Muscle of back (tissue), 11 donors: ENCODE results near the gene ROR2. TPM values are rescaled to one million over a fixed set of nuclear protein-coding genes. Genes with fewer than 3 reads are reported as not detected.

ENCODE experiments used
- DNase-seq, 3 donors: peaks; one replicate each; pipeline versions ENCODE4 v3.0.0 to v3.0.0-alpha.2; 2013
- polyA plus RNA-seq, 10 donors: library from polyadenylated mRNA; unstranded; fragments of 120-200 nt; gene quantifications; one replicate each; pipeline ENCODE4 v1.2.1, GENCODE V29; 2013; ENCODE audit not compliant: insufficient read length in 10 of 10

Gene ROR2
- polyA plus RNA-seq, 10 donors: 1.9 to 12.8 (median 2.8) TPM

DNA sequence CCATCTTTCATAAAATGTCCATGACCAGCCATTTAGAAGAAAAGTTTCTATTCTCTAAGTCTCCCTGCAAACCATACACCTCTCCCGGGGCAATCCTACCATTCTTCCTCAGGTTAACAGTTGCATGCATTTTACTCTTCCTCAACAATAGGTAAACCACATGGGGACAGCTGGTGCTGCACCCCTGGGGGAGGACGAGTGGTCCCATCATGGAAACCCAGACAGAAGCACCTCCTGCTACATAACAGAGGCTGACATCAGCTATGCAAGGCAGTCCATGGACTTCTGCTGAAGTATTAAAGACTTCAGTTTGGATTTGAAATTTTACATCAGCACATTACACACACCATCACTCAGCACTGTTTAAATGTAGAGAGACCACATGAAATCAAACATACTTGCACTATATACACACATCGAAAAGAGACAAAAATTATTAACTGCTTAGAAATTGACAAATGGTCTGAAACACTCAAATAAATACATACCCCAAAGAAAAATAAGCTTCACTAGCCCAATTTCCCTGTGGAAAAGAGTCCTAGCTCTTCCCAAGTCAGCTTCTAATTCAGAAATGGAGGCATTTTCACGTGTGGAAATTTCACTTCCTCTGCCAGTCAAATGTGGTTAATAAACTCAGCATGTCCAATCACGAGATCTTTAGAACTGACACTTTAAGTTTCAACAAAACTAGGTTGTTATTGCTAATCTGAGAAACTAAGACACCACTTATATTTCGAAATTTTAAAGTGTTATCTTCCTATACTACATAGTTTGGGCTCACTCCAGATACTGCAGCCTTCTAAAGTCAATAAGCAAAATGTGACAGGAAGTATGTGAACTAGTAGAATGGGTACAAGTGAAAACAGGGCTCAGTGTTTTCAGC, 173.4 kb downstream of the ROR2 start:
- no peak for DNase-seq

GRCh38 chr9:91775708-91776028, 174.4 kb downstream of the ROR2 start:
- no peak for DNase-seq

DNA sequence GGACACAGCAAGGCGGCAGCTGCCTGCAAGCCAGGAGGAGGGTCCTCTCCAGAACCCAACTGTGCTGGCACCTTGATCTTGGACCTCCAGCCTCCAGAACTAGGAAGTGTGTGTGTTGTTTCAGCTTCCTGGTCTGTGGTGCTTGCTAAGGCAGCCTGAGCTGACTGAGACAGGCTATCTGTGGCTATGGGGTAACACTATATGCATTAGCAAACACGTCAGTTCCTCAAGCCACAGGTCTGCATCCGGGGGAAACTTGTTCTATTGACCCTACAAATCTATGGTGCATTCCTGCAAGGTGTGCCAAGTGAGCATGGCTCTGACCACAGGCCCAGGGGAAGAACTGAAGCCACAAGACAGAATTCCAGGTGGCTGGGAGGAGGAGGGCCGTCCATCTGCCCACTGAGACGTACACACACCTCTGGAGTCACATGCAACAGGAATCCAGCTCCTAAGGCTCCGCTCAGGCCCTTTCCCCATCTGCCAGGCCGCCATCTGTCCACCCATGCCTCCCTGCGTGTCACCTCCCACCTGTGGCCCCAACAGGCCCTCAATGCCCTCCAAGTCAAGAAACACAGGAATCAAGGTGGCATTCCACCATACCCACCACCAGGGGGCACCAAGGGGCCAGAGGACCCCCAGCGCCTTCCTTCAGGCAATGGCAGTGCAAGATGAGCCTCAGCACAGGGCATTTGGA, 174.9 kb downstream of the ROR2 start:
- peak in 2 of 3 donors; percentile 67 to 78 for DNase-seq

GRCh38 chr9:91773156-91773555, 176.9 kb downstream of the ROR2 start:
- no peak for DNase-seq

DNA sequence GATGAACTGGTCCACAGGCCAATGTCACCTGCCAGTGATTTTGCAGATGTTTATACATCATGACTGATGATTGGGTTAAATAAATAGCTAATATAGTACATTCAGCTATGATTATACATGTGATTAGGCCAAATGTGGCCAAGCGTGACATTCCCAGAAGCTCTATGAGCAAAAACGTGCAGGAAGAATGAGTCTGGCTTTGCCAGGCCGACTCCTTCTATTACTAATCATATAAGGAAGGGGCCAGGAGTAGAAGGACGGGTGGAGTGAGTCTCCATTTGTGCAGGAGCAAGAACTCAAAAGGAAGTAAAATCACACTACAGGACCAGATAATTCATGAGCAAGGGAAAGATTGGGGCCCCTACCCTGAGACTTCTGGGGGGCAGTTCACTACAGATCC, 178.2 kb downstream of the ROR2 start:
- DNase-seq: no peak

DNA sequence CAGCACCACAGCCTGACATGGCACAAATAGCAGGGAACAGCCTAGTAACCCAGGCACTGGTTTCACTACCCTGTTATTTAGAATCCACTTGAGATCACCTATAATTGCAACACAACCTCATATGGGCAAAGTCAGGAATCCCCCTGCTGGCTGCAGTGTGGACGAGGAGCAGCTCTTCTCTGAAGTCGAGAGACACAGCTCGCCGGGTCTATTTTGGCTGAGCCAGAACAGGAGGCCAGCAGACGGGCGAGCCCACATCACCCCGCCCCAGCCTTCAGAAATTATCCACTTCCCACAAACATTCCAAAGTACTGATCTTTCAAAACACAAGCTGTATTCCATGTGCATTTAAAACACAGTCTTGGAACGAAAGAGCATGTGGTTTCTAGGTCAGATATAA, 179.0 kb downstream of the ROR2 start:
- peak; percentile 46 to 87 (median 72) for DNase-seq

DNA sequence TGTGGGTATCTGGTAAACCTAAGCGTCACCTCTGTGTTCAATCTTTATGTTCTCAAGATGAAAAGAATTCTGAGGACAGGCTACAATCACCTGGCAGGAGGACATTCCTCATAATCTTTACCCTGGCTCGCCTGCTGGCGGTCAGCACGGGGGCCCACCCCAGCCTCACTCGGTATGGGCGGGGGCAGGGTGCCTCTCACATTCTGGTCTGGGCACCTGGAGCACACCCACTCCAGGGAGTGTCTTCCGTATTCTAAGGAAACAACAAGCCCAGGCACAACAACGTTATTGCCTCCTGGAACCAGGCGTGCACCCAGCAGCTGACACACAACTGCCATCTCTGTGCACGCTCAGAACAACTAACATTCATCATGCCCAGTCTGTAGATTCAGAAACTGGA, 179.8 kb downstream of the ROR2 start:
- DNase-seq: no peak

- no peak for DNase-seq
Measured at GRCh38 chr9:91768977-91769916, 180.8 kb downstream of the ROR2 start.

GRCh38 chr9:91768507-91768906, 181.5 kb downstream of the ROR2 start:
- DNase-seq: no peak

DNA sequence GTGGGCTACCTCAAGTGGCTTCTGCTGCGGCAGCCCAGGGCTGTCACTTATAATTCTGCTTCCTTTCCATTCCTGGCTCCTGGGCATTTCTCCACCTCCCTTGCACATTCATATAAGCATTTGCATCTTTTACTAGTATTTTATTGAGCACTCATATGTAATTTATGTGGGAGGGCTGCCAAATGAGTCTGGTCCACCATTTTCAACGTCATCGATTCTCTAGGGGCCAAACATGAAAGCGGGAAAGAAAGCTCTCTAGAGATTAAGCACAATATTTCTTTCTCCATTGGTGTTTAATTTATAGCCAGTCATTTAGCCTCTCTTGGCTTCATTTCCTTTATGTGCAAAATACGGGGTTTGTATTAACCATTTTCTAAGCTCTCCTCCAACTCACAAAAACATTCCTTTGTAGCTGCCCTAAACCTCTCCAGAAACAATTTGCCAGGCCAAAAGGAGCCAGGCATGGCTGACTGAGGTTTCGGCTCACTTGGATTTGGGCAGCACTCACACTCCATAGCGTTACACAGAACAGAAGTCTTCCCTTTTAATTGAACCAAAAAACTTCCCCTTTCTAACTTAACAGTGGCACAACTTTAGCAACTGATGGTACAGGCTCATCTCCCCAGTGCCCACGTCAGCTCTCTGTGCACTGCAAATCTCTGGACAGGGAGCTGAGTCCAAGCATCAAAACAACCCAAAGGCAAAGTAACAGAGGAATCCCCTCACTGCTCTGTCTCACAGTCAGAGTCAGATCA, 183.5 kb downstream of the ROR2 start:
- DNase-seq: peak in 1 of 3 donors; percentile 39

DNA sequence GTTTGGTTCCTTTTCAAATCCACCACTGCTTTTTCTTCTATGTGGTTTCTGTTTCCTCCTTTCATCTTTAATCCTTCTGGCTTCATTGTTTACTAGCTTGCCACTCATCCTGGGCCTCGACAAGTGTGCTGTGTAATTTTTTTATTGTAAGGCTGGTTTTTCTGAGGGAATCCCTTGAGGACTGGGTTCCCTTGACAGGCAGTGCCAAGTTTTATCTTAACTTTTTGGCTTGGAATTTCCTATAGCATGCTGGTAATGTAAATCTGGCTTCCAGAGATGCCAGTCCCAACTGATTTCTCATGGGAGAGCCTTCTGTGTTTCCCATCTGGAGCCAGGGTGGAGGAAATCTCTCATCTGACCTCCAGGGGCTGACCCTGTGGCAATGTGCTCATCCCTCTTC, 184.7 kb downstream of the ROR2 start:
- no peak for DNase-seq

DNA sequence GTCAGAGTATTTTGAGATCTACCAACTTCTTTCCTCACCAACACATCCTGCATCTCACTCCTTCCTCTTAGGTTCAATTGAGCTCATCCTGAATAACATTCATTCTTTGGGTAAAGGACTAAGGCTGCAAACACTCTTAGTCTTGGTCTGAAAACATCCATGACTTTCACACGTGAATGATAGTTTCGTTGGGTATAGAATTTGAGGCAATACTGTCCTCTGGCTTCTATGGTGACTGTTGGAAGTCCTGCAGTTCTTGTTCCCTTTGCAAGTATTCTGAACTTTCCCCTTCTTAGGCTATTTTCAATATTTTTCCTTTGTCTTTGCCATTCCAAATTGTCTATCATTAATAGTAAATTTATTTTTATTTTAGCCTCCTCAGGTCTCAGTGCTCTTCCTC, 185.4 kb downstream of the ROR2 start:
- DNase-seq: no peak

- no peak for DNase-seq
Measured at GRCh38 chr9:91761362-91761761, 188.7 kb downstream of the ROR2 start.

GRCh38 chr9:91760906-91761305, 189.1 kb downstream of the ROR2 start:
- DNase-seq: no peak

GRCh38 chr9:91758491-91758981, 191.5 kb downstream of the ROR2 start:
- no peak for DNase-seq

DNA sequence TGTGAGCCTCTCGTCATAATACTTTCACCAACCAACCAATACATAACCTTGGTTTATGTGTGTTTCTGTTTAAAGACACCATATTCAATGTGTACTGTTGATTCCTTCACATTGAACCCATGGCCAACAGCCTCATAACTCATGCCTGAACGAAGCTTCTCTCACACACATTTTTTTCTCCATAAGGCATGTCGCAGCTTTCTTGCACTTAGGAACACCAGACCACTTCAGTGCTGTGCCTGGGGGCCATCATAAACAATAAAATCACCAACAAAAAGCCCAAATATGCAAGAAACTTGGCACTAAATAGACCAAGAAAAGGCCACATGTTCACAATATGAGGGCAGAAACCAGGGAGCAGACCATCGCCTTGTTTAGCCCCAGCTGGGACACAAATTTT, 192.2 kb downstream of the ROR2 start:
- DNase-seq: no peak

DNA sequence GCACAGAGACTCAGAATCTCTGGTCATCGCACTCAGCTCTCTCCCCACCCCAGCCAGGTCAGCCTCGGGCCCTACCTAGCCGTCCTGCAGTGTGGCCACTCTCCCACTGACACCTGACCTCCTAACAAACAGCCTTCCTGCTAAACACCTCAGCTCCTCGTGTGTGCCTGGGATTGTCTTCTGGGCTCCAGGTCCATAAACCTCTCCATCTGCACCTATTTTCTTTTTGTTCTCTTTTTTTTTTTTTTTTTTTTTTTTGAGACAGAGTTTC, 193.6 kb downstream of the ROR2 start:
- DNase-seq: no peak

DNA sequence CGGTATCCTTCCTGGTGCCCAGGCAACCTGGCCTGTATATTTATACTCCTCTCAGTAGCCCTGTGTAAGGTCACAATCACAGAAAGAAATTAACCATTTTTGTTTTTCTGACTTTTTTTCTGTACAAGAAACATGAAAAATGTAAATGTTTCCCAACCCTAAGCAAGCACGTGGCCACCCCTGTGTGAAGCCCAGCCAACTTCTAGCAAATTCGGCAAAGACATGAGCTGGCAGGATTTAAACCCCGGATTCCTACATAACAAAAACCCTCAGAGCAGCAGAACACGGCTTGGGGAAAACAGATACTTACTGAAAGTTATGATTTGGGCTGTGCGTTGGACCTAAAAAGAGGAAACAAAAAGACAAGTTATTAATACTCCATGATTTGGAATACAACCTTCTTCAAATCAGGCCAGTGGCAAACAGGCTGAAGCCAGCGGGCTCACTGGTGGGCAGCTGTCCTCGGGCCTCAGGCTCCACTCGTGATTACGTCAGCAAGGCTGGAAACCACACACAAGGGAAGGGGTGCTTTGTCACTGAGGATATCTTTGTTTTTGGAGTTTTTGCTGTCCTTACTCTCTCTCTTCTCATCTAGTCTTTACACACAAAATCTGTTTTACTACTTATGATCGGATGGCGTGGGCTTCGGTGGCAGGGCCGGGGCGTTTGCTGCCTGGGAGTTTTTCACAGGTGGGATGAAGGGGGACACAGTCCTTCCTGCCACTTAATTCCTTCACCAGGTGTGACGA, 194.1 kb downstream of the ROR2 start:
- no peak for DNase-seq

- no peak for DNase-seq
Measured at GRCh38 chr9:91753711-91754110, 196.3 kb downstream of the ROR2 start.

GRCh38 chr9:91751922-91752321, 198.1 kb downstream of the ROR2 start:
- DNase-seq: no peak

DNA sequence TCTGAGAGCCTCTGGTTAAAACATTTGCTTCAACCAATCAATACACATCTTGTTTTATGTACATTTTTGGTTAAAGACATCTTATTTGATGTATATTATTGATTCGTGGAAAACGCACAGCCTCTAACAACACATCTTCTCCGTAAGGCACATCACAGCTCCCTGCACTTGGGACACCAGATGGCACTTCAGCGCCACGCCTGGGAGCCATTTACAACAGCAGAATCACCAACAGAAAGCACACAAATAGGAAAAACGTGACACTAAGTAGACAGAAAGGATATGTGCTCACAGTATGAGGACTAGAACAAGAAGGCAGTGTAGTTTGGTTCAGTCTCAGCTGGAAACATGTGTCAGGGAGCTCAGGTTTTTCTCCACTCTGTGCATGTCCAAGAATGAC, 199.7 kb downstream of the ROR2 start:
- no peak for DNase-seq
